Endothelial cell of umbilical vein (primary cell): ENCODE results near the gene ZAR1L. TPM values are rescaled to one million over a fixed set of nuclear protein-coding genes. Genes with fewer than 3 reads are reported as not detected.

Source experiments
- BruUV-seq: library from RNA; stranded (reverse); fragments of 400-500 nt; replicated peaks from 2 replicates; lab custom pipeline; 2021; lab: Mats Ljungman, UMichigan
- CTCF ChIA-PET: fragments of 300-600, 350-600 bp; sonication (Branson Sonifier 250); formaldehyde crosslinking; loops from one replicate; lab custom pipeline; 2021; ENCODE audit warnings: antibody characterized with exemption, inconsistent platforms; lab: Charles Lee
- POLR2A ChIA-PET: fragments of 300-600, 350-600 bp; sonication (Branson Sonifier 250); formaldehyde crosslinking; loops from one replicate; lab custom pipeline; 2021; ENCODE audit warnings: antibody characterized with exemption, inconsistent platforms; lab: Charles Lee
- DNase-seq: peaks from one replicate; pipeline ENCODE4 v3.0.0-alpha.2; 2011; ENCODE audit warnings: low read depth, low spot score
- FAIRE-seq: peaks from 2 replicates; lab custom pipeline; 2011; peaks lifted over from hg19 to GRCh38; lab: Jason Lieb, UNC
- H2AFZ ChIP-seq: 2 replicates; pipeline ENCODE4 v1.6.0; 2012; ENCODE audit warnings: low read depth, low read length, control low read depth, inconsistent platforms
- H3K27ac ChIP-seq: 2 replicates; pipeline ENCODE4 v1.5.1; 2011; ENCODE audit warnings: low read depth, mild to moderate bottlenecking, control low read depth, low read length, moderate library complexity; ENCODE audit not compliant: insufficient read depth
- H3K27me3 ChIP-seq, 2 experiments: 2 replicates each; pipeline versions ENCODE4 v1.6.0 to v1.6.1; 2011; ENCODE audit warnings: low read length in 2 of 2, mixed read lengths in 1 of 2; ENCODE audit not compliant: control insufficient read depth in 2 of 2, insufficient read depth in 2 of 2
- H3K36me3 ChIP-seq, 2 experiments: 2 replicates in 1 of 2; 3 replicates in 1 of 2; pipeline ENCODE4 v1.5.1; 2011; ENCODE audit warnings: low read length in 2 of 2, mild to moderate bottlenecking in 1 of 2, moderate library complexity in 1 of 2; ENCODE audit not compliant: control insufficient read depth in 2 of 2, insufficient read depth in 2 of 2; ENCODE audit errors: extremely low read depth in 1 of 2
- H3K4me1 ChIP-seq: 3 replicates; pipeline ENCODE4 v1.5.1; 2011; ENCODE audit warnings: mild to moderate bottlenecking, low read length; ENCODE audit not compliant: control insufficient read depth, insufficient read depth; ENCODE audit errors: extremely low read depth
- H3K4me2 ChIP-seq: 2 replicates; pipeline ENCODE4 v1.6.1; 2011; ENCODE audit warnings: low read length, control low read depth, mixed read lengths; ENCODE audit not compliant: insufficient read depth
- H3K4me3 ChIP-seq, 3 experiments: fragments of 200-600 bp in 1 of 3; sonication (generic), shearing (Covaris generic) in 1 of 3; replicated peaks in 1 of 3; 2 replicates each; pipeline ENCODE4 v1.5.1; 2011 to 2016; ENCODE audit warnings: control low read depth in 3 of 3, low read length in 3 of 3, mild to moderate bottlenecking in 2 of 3, inconsistent platforms in 1 of 3, low read depth in 1 of 3, moderate library complexity in 1 of 3; ENCODE audit not compliant: insufficient read depth in 1 of 3
- H3K79me2 ChIP-seq: 2 replicates; pipeline ENCODE4 v1.6.0; 2012; ENCODE audit warnings: low read length, inconsistent platforms; ENCODE audit not compliant: control insufficient read depth, insufficient read depth
- H3K9ac ChIP-seq: replicated peaks from 2 replicates; pipeline ENCODE3; 2011; ENCODE audit warnings: low read length, control low read depth; ENCODE audit not compliant: insufficient read depth; ENCODE audit errors: extremely low read depth
- H3K9me1 ChIP-seq: replicated peaks from 3 replicates; pipeline ENCODE4 v1.6.0; 2011; ENCODE audit warnings: mild to moderate bottlenecking, low read length; ENCODE audit not compliant: control insufficient read depth, insufficient read depth; ENCODE audit errors: extremely low read depth
- H3K9me3 ChIP-seq: replicated peaks from 2 replicates; pipeline ENCODE4 v1.5.1; 2012; ENCODE audit warnings: low read length, inconsistent platforms; ENCODE audit not compliant: control insufficient read depth, insufficient read depth
- H4K20me1 ChIP-seq: replicated peaks from 2 replicates; pipeline ENCODE3; 2011; ENCODE audit warnings: mild to moderate bottlenecking, low read length; ENCODE audit not compliant: control insufficient read depth, insufficient read depth; ENCODE audit errors: extremely low read depth
- FOS ChIP-seq: IDR thresholded peaks from 2 replicates; pipeline ENCODE4 v1.6.1; 2011; ENCODE audit warnings: mild to moderate bottlenecking, low read length, moderate library complexity, borderline replicate concordance; ENCODE audit not compliant: insufficient read depth
- GATA2 ChIP-seq: IDR thresholded peaks from 2 replicates; pipeline ENCODE4 v1.7.0; 2011; ENCODE audit warnings: low read depth, mild to moderate bottlenecking, moderate library complexity, mixed read lengths, low read length; ENCODE audit not compliant: insufficient read length, insufficient read depth
- JUN ChIP-seq: IDR thresholded peaks from 2 replicates; pipeline ENCODE4 v1.6.1; 2011; ENCODE audit warnings: borderline replicate concordance, low read depth; ENCODE audit not compliant: insufficient read length, insufficient read depth
- MYC ChIP-seq: IDR thresholded peaks from one replicate; pipeline ENCODE4 v1.6.1; 2011; ENCODE audit warnings: mild to moderate bottlenecking, low read depth, low read length
- POLR2A ChIP-seq: IDR thresholded peaks from 2 replicates; pipeline ENCODE4 v1.6.1; 2012; ENCODE audit warnings: low read depth, mild to moderate bottlenecking, control low read depth, low read length
- dilution Hi-C: fragments of 300-500 bp; cut with MboI; formaldehyde crosslinking; loops from one replicate; pipeline ENCODE4 v1.15.0; 2019; ENCODE audit warnings: low sequenced_read_pairs; ENCODE audit not compliant: extremely low pct_ligation_motif_present
- intact Hi-C: fragments of 100-400 bp; cut with micrococcal nuclease; formaldehyde crosslinking; loops from one replicate; pipeline ENCODE4 v1.10.0; 2022
- polyA plus RNA-seq, 4 experiments: library from polyadenylated mRNA; depleted of rRNA in 3 of 4; stranded (reverse) in 3 of 4; unstranded in 1 of 4; fragments of >200 nt; gene quantifications; 2 replicates each; pipeline versions ENCODE4 v1.2.1 to v1.2.3, GENCODE V29; 2011 to 2012; ENCODE audit warnings: missing spikeins in 1 of 4
- total RNA-seq: library from RNA; stranded (reverse); gene quantifications from 2 replicates; pipeline ENCODE4 v1.2.3, GENCODE V29; 2021
- TF ChIP-seq, protein P1 (sequence below), 2 donors: IDR thresholded peaks; 1 replicate in 1 of 2; 2 replicates in 1 of 2; pipeline ENCODE4 v1.5.1; 2011; ENCODE audit warnings: low read length in 2 of 2, mild to moderate bottlenecking in 2 of 2, moderate library complexity in 2 of 2, control low read depth in 1 of 2, inconsistent platforms in 1 of 2, low read depth in 1 of 2; ENCODE audit not compliant: insufficient read depth in 1 of 2; ENCODE audit errors: extremely low read depth in 1 of 2
- TF ChIP-seq, protein P2 (sequence below): IDR thresholded peaks from 2 replicates; pipeline ENCODE4 v1.6.1; 2011; ENCODE audit not compliant: insufficient read depth, insufficient read length

The ZAR1L gene
- total and polyA plus RNA-seq, 2 donors (not counting 3 experiments of a cell fraction or from before 2014, with no cell fraction given) = not detected

DNA sequence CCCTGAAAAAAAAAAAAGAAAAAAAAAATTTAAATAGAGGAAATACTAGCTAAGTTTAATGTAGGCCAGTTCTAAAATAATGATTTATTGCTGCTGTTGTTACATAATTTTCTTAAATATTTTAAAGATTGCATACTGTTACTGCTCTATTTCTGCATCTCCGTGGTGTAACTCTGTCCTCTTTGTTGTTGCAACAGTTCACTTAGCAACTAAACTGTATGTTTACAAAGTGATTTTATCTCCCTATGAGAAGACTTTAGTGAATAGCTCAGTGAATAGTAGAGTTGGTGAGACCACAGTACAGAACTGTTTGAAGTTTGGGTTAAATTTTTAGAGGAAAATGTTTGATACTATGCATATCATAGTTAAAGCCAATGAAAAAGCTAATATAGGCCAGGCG, 19.5 kb upstream of the ZAR1L start:
- TF ChIP-seq, protein P1, sequence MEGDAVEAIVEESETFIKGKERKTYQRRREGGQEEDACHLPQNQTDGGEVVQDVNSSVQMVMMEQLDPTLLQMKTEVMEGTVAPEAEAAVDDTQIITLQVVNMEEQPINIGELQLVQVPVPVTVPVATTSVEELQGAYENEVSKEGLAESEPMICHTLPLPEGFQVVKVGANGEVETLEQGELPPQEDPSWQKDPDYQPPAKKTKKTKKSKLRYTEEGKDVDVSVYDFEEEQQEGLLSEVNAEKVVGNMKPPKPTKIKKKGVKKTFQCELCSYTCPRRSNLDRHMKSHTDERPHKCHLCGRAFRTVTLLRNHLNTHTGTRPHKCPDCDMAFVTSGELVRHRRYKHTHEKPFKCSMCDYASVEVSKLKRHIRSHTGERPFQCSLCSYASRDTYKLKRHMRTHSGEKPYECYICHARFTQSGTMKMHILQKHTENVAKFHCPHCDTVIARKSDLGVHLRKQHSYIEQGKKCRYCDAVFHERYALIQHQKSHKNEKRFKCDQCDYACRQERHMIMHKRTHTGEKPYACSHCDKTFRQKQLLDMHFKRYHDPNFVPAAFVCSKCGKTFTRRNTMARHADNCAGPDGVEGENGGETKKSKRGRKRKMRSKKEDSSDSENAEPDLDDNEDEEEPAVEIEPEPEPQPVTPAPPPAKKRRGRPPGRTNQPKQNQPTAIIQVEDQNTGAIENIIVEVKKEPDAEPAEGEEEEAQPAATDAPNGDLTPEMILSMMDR (IDR thresholded peaks at IDR 0.05; ENCODE audit: extremely low read depth in 1 of 2, insufficient read depth in 1 of 2, low read depth in 1 of 2, low read length in 2 of 2) = no peak
- TF ChIP-seq POLR2A (no peak), MYC (no peak), FOS (no peak), JUN (no peak), GATA2 (no peak)
- TF ChIP-seq, protein P2, sequence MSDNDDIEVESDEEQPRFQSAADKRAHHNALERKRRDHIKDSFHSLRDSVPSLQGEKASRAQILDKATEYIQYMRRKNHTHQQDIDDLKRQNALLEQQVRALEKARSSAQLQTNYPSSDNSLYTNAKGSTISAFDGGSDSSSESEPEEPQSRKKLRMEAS = no peak
- CTCF ChIA-PET = interaction anchor here (1.1 kb wide), 1 partner anchor 9 kb away, joined by 3 read pairs; no protein-coding TSS in a partner anchor
- Histone ChIP-seq H3K79me2 (peaks cover 3% of the 10 kb centered on the region), H3K27me3 (no peaks in the 10 kb centered on the region), H3K4me2 (no peak overlapping the region), H3K9me3 (no peaks in the 10 kb centered on the region), H3K36me3 (peaks cover 0 to 11% of the 10 kb centered on the region in 2 experiments), H4K20me1 (no peaks in the 10 kb centered on the region), H3K4me1 (no peaks in the 10 kb centered on the region), H3K9ac (no peak overlapping the region), H2AFZ (no peak overlapping the region), H3K9me1 (no peaks in the 10 kb centered on the region), H3K27ac (no peak overlapping the region), H3K4me3 (no peak overlapping the region)
- dilution Hi-C loops = no loop called here
- BruUV-seq = no TSS peak
- no peak for DNase-seq
- intact Hi-C loops = no loop called here
- POLR2A ChIA-PET = no interaction called here
- no peak for FAIRE-seq
